GM12873 (cell line): ENCODE data around the gene DCC.

Source experiments
- TF ChIP-seq, protein P1 (sequence below): IDR thresholded peaks from 2 replicates; pipeline ENCODE4 v1.5.1; 2012; ENCODE audit warnings: low read depth, mild to moderate bottlenecking, moderate library complexity, low read length, control low read depth; ENCODE audit not compliant: insufficient read depth; ENCODE audit errors: missing control alignments

DCC gene

DNA sequence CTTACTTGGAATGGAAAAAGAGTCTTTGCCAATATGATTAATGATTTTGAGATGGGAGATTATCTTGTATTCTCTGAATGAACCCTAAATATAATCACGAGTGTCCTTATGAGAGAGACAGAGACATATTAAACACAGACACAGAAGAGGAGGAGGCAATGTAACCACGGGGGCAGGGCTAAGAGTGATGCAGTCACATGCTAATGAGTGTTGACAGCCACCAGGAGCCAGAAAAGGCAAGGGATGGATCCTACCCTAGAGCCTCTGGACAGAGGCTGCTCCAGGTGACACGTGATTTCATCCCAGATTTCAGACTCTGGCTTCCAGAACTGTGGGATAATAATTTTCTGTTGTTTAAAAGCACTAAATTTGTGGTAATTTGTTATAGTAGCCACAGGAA lies 1204.9 kb downstream of the DCC start:
- TF ChIP-seq, protein P1, sequence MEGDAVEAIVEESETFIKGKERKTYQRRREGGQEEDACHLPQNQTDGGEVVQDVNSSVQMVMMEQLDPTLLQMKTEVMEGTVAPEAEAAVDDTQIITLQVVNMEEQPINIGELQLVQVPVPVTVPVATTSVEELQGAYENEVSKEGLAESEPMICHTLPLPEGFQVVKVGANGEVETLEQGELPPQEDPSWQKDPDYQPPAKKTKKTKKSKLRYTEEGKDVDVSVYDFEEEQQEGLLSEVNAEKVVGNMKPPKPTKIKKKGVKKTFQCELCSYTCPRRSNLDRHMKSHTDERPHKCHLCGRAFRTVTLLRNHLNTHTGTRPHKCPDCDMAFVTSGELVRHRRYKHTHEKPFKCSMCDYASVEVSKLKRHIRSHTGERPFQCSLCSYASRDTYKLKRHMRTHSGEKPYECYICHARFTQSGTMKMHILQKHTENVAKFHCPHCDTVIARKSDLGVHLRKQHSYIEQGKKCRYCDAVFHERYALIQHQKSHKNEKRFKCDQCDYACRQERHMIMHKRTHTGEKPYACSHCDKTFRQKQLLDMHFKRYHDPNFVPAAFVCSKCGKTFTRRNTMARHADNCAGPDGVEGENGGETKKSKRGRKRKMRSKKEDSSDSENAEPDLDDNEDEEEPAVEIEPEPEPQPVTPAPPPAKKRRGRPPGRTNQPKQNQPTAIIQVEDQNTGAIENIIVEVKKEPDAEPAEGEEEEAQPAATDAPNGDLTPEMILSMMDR = no peak

DNA sequence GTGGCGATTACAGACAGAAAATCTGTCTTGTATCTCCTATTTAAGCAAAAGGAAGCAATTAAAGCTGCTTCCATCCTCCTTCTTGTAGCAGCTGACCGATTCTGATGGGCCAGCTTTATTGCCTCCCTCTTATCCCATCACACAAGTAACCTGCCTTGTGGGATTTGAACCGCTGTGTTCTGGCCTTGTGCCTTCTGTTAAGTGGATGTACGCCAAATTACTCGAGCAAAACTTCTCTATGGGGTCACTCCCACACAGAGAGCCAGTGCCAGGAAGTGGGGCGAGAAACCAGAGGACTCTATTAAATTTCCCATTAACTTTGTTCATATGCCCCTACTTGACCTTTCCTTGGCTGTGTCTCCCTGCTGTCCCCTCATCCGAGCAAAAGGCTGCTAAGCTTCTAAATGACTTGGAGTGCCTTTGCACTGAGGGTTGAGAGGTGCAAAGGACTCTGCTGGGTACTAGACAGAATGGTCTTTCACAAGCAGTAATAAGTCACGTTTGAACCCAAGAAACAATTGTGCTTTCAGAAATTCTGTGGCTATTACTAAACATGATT lies 1212.0 kb downstream of the DCC start:
- TF ChIP-seq, protein P1 = no peak

DNA sequence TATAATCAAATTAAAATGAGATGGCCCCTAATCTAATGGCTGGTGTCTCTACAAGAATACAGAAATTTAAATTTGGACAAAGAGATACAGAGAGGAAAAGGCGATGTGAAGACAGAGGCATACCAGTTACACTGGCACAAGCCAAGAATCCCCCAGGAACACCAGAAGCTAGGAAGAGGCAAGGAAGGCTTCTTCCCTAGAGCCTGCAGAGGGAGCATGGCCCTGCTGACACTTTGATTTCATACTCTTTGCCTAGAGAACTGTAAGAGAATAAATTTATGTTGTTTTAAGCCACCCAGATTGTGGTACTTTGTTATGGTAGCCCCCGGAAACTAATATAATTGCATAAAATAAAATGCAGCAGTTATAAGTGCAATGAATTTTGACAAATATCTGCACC lies 1213.0 kb downstream of the DCC start:
- TF ChIP-seq, protein P1 = no peak

DNA sequence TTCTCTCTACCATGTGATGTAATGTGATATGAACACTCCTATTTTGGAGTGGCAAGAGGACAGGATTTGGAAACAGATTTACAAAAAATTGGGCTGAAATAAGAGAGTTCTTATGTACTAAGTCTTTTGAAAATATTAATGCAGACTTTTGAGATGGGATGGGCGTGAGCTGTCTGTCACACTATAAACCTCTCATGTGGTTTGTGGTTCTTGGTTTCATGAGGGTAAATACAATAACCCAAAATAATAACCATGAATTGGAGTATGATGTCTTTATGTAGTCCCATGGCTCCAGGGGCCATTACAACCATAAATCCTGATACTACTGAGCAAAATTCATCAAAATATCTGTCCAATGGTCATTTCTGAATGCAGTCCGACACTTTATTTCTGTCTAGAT lies 1216.5 kb downstream of the DCC start:
- TF ChIP-seq, protein P1 = no peak

DNA sequence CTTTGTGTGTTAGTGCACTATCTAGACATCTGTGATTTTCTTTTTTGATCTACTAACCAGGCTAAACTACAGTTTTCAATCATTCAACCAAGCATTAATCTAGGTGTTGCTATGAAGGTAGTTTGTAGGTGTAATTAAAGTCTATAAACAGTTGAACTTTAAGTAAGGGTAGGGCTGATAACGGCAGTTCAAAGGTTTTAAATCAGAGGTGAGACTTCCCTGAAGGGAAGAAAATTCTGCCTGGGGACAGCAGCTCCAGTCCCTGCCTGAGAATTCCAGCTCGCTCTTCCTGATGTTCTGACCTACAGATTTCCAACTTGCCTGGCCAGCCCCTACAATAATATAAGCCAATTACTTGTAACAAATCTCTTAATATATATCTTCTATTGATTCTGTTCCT lies 1220.5 kb downstream of the DCC start:
- TF ChIP-seq, protein P1 = no peak

DNA sequence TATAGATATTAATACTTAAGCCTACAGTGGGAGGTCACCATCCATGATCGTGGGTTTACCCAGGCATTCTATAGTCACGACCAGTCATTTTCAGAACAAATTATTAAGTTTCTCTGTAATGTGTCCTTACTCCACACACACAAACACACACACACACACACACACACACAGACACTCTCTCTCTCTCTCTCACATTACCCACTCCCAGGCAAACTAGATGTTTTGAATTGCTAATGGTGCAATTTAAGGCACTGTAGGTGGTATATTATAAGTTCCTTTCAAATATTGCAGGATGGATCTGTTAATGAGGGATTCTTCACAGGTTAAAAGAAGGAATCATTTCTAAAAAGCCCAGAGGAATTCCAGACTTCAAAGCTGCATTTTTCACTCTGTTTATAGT lies 1226.6 kb downstream of the DCC start:
- TF ChIP-seq, protein P1 = no peak

DNA sequence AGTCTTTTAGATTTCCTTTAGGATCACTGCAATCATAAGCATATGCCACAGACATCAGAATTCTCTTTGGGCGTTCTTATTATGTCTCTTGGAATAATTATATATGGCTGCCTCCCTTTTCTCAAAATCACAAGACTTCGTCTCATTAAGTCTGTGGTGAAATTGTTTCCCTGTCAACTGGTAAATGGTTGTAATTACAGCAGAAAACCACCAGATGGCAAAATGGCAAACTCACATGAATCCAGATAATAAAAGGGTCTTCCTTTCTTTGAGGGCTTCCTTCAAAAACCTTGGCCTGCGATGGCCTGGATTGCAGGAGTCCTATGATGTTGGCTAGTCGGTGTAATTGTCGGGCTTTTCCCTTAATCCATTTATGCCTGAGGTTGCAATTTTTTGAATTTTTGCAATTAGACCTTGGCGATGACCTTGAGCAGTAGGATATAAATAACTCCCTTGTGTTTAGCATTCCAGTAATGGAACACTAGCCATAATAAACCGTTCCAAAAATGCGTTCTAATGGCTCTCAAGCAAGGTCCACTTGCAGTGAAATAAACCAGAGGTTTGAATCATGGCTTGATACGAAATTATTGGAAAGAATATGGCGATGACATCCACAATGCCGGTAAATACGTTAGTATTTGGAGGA lies 1228.1 kb downstream of the DCC start:
- TF ChIP-seq, protein P1 = peak; percentile 62
